ENCODE results near the gene XG. TPM values are rescaled to one million over a fixed set of nuclear protein-coding genes. Genes with fewer than 3 reads are reported as not detected.

XG gene
- total RNA-seq, 1 donor from 2014 or later: not detected

DNA sequence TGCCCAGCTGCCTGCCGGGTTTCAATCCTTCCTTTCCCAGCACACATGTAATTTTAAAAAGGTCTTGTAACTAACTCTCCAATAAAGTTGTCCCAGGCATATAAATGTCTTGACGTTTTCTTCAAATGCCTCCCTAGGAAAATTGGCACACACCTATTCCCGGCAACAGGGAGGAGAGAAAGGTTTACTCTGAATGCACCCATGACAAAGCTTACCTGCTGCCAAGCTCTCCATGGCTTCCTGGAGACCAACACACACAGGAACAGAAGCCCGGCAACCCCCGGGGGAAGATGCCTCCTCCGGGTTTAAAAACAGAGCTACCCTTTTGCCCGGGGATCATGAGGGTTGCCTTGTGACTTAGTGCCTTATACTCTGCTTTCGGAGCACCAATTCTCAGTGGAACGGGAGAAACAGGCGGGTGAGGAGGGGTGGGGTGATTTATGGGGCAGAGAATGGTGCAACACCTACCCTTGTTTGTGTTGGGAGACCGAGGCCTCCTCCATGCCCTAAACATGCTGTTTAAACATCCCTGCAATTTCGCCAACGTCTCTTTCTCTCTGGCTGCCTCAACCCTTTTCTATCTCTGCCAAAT lies 72.1 kb downstream of the XG start:
- ATAC-seq (ENCODE audit: low read depth): no peak
- intact Hi-C loops (cut with micrococcal nuclease): no loop called here

GRCh38 chrX:2824886-2825285 lies 73.0 kb downstream of the XG start:
- CTCF ChIA-PET: no interaction called here
- H3K36me3 Mint-ChIP-seq (ENCODE audit: low read depth): no peaks in the 10 kb centered on the region

More for the DNA sequence above, 72.1 kb downstream of the XG start:
- H3K27ac Mint-ChIP-seq: no peak overlapping the region
- peaks cover 4% of the 10 kb centered on the region for H3K27me3 Mint-ChIP-seq
- no peaks in the 10 kb centered on the region for H3K4me1 Mint-ChIP-seq
- no peak overlapping the region for H3K4me3 Mint-ChIP-seq
- DNase-seq: no peak
- ChIA-PET POLR2A (no interaction called here), CTCF (no interaction called here)
- no peaks in the 10 kb centered on the region for H3K36me3 Mint-ChIP-seq (ENCODE audit: low read depth)
- no peak for TF ChIP-seq CTCF (IDR thresholded peaks at IDR 0.05)
- no peaks in the 10 kb centered on the region for H3K9me3 Mint-ChIP-seq

GRCh38 chrX:2828344-2828958 lies 76.6 kb downstream of the XG start, which contains the start of gene GYG2:
GYG2 (plus strand) TSS chrX:2828930; CDS start chrX:2830189, 1,259 bp downstream.
- no peaks in the 10 kb centered on the region for H3K9me3 Mint-ChIP-seq
- ChIA-PET CTCF (no interaction called here), POLR2A (no interaction called here)
- no peak within 1 kb of the TSS for H3K27ac Mint-ChIP-seq
- ATAC-seq (ENCODE audit: low read depth) (no peak), DNase-seq (no peak)
- no peaks in the 10 kb centered on the region for H3K4me1 Mint-ChIP-seq
- H3K4me3 Mint-ChIP-seq: no peak within 1 kb of the TSS
- no peaks in the 10 kb centered on the region for H3K36me3 Mint-ChIP-seq (ENCODE audit: low read depth)
- peaks cover 3% of the 10 kb centered on the region for H3K27me3 Mint-ChIP-seq
- intact Hi-C loops (cut with micrococcal nuclease): no loop called here
- TF ChIP-seq CTCF (IDR thresholded peaks at IDR 0.05): no peak

More at GRCh38 chrX:2824886-2825285, 73.0 kb downstream of the XG start:
- Mint-ChIP-seq H3K4me3 (no peak overlapping the region), H3K27ac (no peak overlapping the region), H3K4me1 (no peaks in the 10 kb centered on the region), H3K27me3 (peaks cover 4% of the 10 kb centered on the region), H3K9me3 (no peaks in the 10 kb centered on the region)
- intact Hi-C loops (cut with micrococcal nuclease): no loop called here
- DNase-seq: no peak
- POLR2A ChIA-PET: no interaction called here
- no peak for TF ChIP-seq CTCF (IDR thresholded peaks at IDR 0.05)
- no peak for ATAC-seq (ENCODE audit: low read depth)

DNA sequence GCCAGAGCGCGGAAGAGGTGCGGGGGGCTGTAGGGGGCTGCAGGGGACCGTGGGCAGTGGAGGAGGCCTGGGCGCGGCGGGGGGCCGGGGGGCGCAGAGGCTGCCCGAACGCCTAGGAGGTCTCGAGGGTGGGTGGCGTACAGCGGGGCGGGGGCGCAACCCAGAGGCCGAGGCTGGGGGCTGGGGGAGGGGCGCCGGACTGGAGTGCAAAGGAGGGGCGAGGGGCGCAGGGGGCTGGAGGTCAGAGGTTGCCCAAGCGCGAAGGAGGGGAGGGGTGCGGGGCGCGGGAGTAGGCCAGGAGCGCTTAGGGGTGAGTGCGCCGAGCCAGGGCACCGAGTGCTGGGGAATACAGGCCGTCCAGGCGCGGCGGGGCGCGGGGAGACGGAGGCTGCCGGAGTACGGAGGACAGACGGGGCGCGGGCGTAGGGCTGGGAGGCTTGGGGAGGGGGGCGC lies 77.1 kb downstream of the XG start:
- POLR2A ChIA-PET: no interaction called here
- DNase-seq: no peak
- H3K27ac Mint-ChIP-seq: no peak overlapping the region

More for the DNA sequence above, 77.1 kb downstream of the XG start:
- intact Hi-C loops (cut with micrococcal nuclease): no loop called here
- Mint-ChIP-seq H3K4me1 (no peaks in the 10 kb centered on the region), H3K4me3 (no peak overlapping the region), H3K27me3 (peaks cover 5% of the 10 kb centered on the region), H3K9me3 (no peaks in the 10 kb centered on the region), H3K36me3 (ENCODE audit: low read depth) (no peaks in the 10 kb centered on the region)
- TF ChIP-seq CTCF (IDR thresholded peaks at IDR 0.05): no peak
- ATAC-seq (ENCODE audit: low read depth): no peak
- CTCF ChIA-PET: no interaction called here

All from activated B cell treated with CpG ODN at 0.5 μM for 24 hours (primary cell).